Karpas-422 (cell line): ENCODE results near the gene PLEKHG4. TPM values are rescaled to one million over a fixed set of nuclear protein-coding genes. Genes with fewer than 3 reads are reported as not detected.

Source experiments
- DNase-seq: peaks from one replicate; pipeline ENCODE4 v3.0.0-alpha.2; 2015
- H2AFZ ChIP-seq: fragments of 200-600 bp; sonication (generic); 2 replicates; pipeline ENCODE4 v1.6.1; 2014; ENCODE audit warnings: antibody characterized with exemption, low read length, mixed read lengths
- H3K27ac ChIP-seq: fragments of 200-600 bp; sonication (generic); 2 replicates; pipeline ENCODE4 v1.5.1; 2014; ENCODE audit warnings: mild to moderate bottlenecking, low read length, moderate library complexity
- H3K27me3 ChIP-seq: fragments of 200-600 bp; sonication (generic); 2 replicates; pipeline ENCODE4 v1.6.1; 2014; ENCODE audit warnings: low read length, mixed read lengths
- H3K36me3 ChIP-seq: fragments of 200-600 bp; sonication (generic); 2 replicates; pipeline ENCODE4 v1.6.1; 2014; ENCODE audit warnings: low read length, mixed read lengths; ENCODE audit not compliant: insufficient read depth
- H3K4me1 ChIP-seq: fragments of 200-600 bp; sonication (generic); 2 replicates; pipeline ENCODE4 v1.6.1; 2014; ENCODE audit warnings: mild to moderate bottlenecking, low read length, mixed read lengths
- H3K4me2 ChIP-seq: fragments of 200-600 bp; sonication (generic); 2 replicates; pipeline ENCODE4 v1.6.1; 2014; ENCODE audit warnings: low read length, low read depth, mild to moderate bottlenecking; ENCODE audit not compliant: poor library complexity, severe bottlenecking
- H3K4me3 ChIP-seq: fragments of 200-600 bp; sonication (generic); 2 replicates; pipeline ENCODE4 v1.5.1; 2014; ENCODE audit warnings: mild to moderate bottlenecking, antibody characterized with exemption, low read length, mixed read lengths
- H3K79me2 ChIP-seq: fragments of 200-600 bp; sonication (generic); 2 replicates; pipeline ENCODE4 v1.6.1; 2014; ENCODE audit warnings: mild to moderate bottlenecking, low read length, mixed read lengths
- H3K9ac ChIP-seq: fragments of 200-600 bp; sonication (generic); 2 replicates; pipeline ENCODE4 v1.6.0; 2014; ENCODE audit warnings: low read length
- H3K9me2 ChIP-seq: fragments of 200-600 bp; sonication (generic), shearing (Covaris generic); replicated peaks from 2 replicates; pipeline ENCODE4 v1.6.0; 2014; ENCODE audit warnings: mild to moderate bottlenecking, low read length, moderate library complexity; ENCODE audit not compliant: insufficient read depth
- H3K9me3 ChIP-seq: fragments of 300-700, 200-600 bp; sonication (generic); 2 replicates; pipeline ENCODE4 v1.6.1; 2014; ENCODE audit warnings: low read length, mixed read lengths
- H4K20me1 ChIP-seq: fragments of 200-600 bp; sonication (generic); 2 replicates; pipeline ENCODE4 v1.6.1; 2014; ENCODE audit warnings: mild to moderate bottlenecking, antibody characterized with exemption, low read length, low read depth; ENCODE audit not compliant: insufficient read depth
- total RNA-seq: library from RNA; depleted of rRNA; stranded (reverse); fragments of >200 nt; shearing (Covaris generic); gene quantifications from 2 replicates; pipeline ENCODE4 v1.2.3, GENCODE V29; 2014; ENCODE audit warnings: low replicate concordance; rRNA removed

The PLEKHG4 gene
- total RNA-seq, 1 experiment from 2014 or later = 0.86 TPM

- Histone ChIP-seq H2AFZ (no peak overlapping the region), H3K27ac (no peak overlapping the region), H3K27me3 (no peaks in the 10 kb centered on the region), H3K36me3 (no peaks in the 10 kb centered on the region), H3K9me3 (no peaks in the 10 kb centered on the region), H3K9ac (no peak overlapping the region), H3K79me2 (no peaks in the 10 kb centered on the region), H4K20me1 (no peaks in the 10 kb centered on the region), H3K4me3 (no peak overlapping the region), H3K4me2 (no peak overlapping the region), H3K9me2 (no peaks in the 10 kb centered on the region), H3K4me1 (0 out of 2 replicates have a peak, but pooled peaks cover 2% of the 10 kb centered on the region)
- DNase-seq = no peak
Observed at GRCh38 chr16:67336116-67336515, 56.8 kb downstream of the PLEKHG4 start.

- no peaks in the 10 kb centered on the region for H3K79me2 ChIP-seq
- H3K4me3 ChIP-seq = no peak overlapping the region
- H3K27ac ChIP-seq = no peak overlapping the region
- no peaks in the 10 kb centered on the region for H4K20me1 ChIP-seq
- H3K4me2 ChIP-seq = no peak overlapping the region
- H3K9ac ChIP-seq = no peak overlapping the region
- no peak for DNase-seq
- H3K36me3 ChIP-seq = no peaks in the 10 kb centered on the region
- no peaks in the 10 kb centered on the region for H3K27me3 ChIP-seq
- H2AFZ ChIP-seq = no peak overlapping the region
- H3K9me2 ChIP-seq = no peaks in the 10 kb centered on the region
- 0 out of 2 replicates have a peak, but pooled peaks cover 2% of the 10 kb centered on the region for H3K4me1 ChIP-seq
- no peaks in the 10 kb centered on the region for H3K9me3 ChIP-seq
Observed at GRCh38 chr16:67336648-67337047, 57.3 kb downstream of the PLEKHG4 start.

Other genes starting within 250 kb of the PLEKHG4 start
- gene PHAF1, start 169.6 kb upstream of the PLEKHG4 start, total RNA-seq = 16.8 and 30.7 TPM in 2 replicates
- gene B3GNT9, start 128.5 kb upstream of the PLEKHG4 start, total RNA-seq = 1.4 and 1.8 TPM in 2 replicates
- gene TRADD, start 119.6 kb upstream of the PLEKHG4 start, total RNA-seq = 11.4 and 14.7 TPM in 2 replicates
- 2.6 and 14.6 TPM in 2 replicates for gene FBXL8, start 119.6 kb upstream of the PLEKHG4 start, total RNA-seq
- gene HSF4, start 114.8 kb upstream of the PLEKHG4 start, total RNA-seq = 12.4 and 15.2 TPM in 2 replicates
- 0.15 and 1.8 TPM in 2 replicates for gene NOL3, start 109.0 kb upstream of the PLEKHG4 start, total RNA-seq
- gene MATCAP1, start 95.6 kb upstream of the PLEKHG4 start, total RNA-seq = 6.8 and 16.9 TPM in 2 replicates
- not detected in 2 replicates for gene EXOC3L1, start 89.4 kb upstream of the PLEKHG4 start, total RNA-seq
- gene E2F4, start 87.4 kb upstream of the PLEKHG4 start, total RNA-seq = 109 and 171 TPM in 2 replicates
- gene ELMO3, start 80.4 kb upstream of the PLEKHG4 start, total RNA-seq = 0.82 and 5.6 TPM in 2 replicates
- gene TMEM208, start 52.4 kb upstream of the PLEKHG4 start, total RNA-seq = 19.5 and 38.9 TPM in 2 replicates
- gene FHOD1, start 32.1 kb upstream of the PLEKHG4 start, total RNA-seq = 29.1 and 33.1 TPM in 2 replicates
- 4.9 and 6.1 TPM in 2 replicates for gene SLC9A5, start 30.6 kb upstream of the PLEKHG4 start, total RNA-seq
- gene KCTD19, start 47.2 kb downstream of the PLEKHG4 start, total RNA-seq = not detected in 2 replicates
- gene LRRC36, start 47.3 kb downstream of the PLEKHG4 start, total RNA-seq = not detected in 2 replicates
- gene TPPP3, start 114.0 kb downstream of the PLEKHG4 start, total RNA-seq = not detected in 2 replicates
- gene ZDHHC1, start 136.9 kb downstream of the PLEKHG4 start, total RNA-seq = 0.11 TPM in 1 of 2 replicates, not detected in the other
- not detected in 2 replicates for gene HSD11B2, start 151.6 kb downstream of the PLEKHG4 start, total RNA-seq
- gene ATP6V0D1, start 201.6 kb downstream of the PLEKHG4 start, total RNA-seq = 63.8 and 83.4 TPM in 2 replicates
- not detected in 2 replicates for gene AGRP, start 204.0 kb downstream of the PLEKHG4 start, total RNA-seq
- gene RIPOR1, start 249.3 kb downstream of the PLEKHG4 start, total RNA-seq = 1.3 and 2.9 TPM in 2 replicates